ENCODE data around the gene HIPK2.

Gene HIPK2

DNA sequence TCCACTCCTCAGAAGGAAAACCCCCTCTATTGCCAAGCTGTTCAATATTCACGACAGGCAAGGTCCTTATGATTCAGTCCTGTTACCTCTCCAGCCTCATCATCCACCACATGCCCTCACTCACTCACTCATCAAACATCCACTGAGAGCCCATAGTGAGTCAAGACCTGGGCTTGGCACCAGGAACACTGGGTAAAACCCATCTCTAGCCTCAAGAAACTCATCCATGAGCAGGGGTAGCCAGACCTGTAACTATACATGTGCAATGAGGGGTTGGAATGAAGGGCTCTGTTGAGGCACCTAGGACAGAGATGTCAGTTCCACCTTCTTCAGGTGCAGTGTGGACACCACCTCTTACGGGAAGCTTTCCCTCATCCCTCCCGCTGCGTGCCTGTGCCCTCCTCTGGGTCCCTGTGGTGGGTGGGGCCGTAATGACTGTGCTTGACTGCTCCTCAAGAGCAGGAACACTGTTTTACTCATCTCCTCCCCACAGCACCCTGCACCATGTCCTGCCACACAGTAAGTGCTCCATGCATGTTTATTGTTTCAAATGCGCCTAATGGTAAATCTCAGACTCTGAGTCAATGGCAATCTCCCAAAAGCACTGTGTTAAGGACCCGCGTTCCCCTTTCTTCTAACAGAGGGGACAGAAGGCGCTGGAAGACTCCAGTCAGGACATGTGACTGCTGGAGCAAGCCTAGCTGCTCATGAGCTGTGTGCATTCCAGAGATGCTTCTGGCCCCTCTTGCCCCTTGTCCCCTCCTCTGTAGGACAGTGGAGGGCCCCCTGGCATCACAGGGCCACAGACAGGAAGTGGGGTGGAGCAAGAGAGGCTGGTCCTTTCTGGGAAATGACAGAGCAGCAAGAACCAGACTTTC is 95.4 kb downstream of the HIPK2 start:
- TF ChIP-seq FOXK2 (IDR thresholded peaks at IDR 0.05) = no peak
- no peak for TF ChIP-seq LEF1 (IDR thresholded peaks at IDR 0.05; ENCODE audit: borderline replicate concordance)
- TF ChIP-seq L3MBTL2 (conservative IDR thresholded peaks at IDR 0.05) = no peak
- TF ChIP-seq HDGF (IDR thresholded peaks at IDR 0.05; ENCODE audit: borderline replicate concordance) = no peak
- no peak for TF ChIP-seq ZNF384 (IDR thresholded peaks at IDR 0.05)
- no peak for TF ChIP-seq FOXA1 (IDR thresholded peaks at IDR 0.05)
- no peak for TF ChIP-seq NFRKB (IDR thresholded peaks at IDR 0.05)
- no peak for TF ChIP-seq SP1 (IDR thresholded peaks at IDR 0.05)
- TF ChIP-seq SUZ12 (IDR thresholded peaks at IDR 0.05) = no peak
- TF ChIP-seq, protein P1, sequence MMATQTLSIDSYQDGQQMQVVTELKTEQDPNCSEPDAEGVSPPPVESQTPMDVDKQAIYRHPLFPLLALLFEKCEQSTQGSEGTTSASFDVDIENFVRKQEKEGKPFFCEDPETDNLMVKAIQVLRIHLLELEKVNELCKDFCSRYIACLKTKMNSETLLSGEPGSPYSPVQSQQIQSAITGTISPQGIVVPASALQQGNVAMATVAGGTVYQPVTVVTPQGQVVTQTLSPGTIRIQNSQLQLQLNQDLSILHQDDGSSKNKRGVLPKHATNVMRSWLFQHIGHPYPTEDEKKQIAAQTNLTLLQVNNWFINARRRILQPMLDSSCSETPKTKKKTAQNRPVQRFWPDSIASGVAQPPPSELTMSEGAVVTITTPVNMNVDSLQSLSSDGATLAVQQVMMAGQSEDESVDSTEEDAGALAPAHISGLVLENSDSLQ (IDR thresholded peaks at IDR 0.05) = no peak
- TF ChIP-seq ARNT (IDR thresholded peaks at IDR 0.05) = no peak
- no peak for TF ChIP-seq FOXM1 (IDR thresholded peaks at IDR 0.05; ENCODE audit: borderline replicate concordance)
- no peak for TF ChIP-seq BHLHE40 (IDR thresholded peaks at IDR 0.05; ENCODE audit: borderline replicate concordance)
- TF ChIP-seq ELF4 (IDR thresholded peaks at IDR 0.05) = no peak
- no peak for TF ChIP-seq TARDBP (IDR thresholded peaks at IDR 0.05)
- TF ChIP-seq CTBP1 (IDR thresholded peaks at IDR 0.05; ENCODE audit: borderline replicate concordance) = no peak
- POLR2A ChIA-PET = no interaction called here
- no peak for DNase-seq (ENCODE audit: extremely low spot score)
- CTCF ChIA-PET = no interaction called here

DNA sequence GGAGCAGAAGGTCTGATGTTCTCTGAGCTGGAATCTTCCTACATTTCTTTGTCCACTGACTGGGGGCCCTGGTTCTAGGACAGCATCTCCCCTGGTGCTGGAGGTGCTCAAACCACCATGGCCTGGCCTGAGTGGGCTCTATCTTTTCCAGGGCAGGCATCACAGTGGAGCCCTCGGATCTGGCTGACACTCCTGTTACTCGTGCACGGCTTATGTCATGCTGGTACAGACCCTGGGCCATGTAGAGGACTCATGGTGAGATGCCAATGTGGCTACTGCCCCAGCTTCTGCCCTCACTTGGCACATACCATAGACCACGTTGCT is 96.0 kb downstream of the HIPK2 start:
- TF ChIP-seq TARDBP (IDR thresholded peaks at IDR 0.05) = no peak
- TF ChIP-seq NFRKB (IDR thresholded peaks at IDR 0.05) = no peak
- TF ChIP-seq FOXA1 (IDR thresholded peaks at IDR 0.05) = no peak
- no peak for TF ChIP-seq FOXK2 (IDR thresholded peaks at IDR 0.05)
- TF ChIP-seq ARNT (IDR thresholded peaks at IDR 0.05) = no peak
- TF ChIP-seq CTBP1 (IDR thresholded peaks at IDR 0.05; ENCODE audit: borderline replicate concordance) = no peak
- TF ChIP-seq SP1 (IDR thresholded peaks at IDR 0.05) = no peak
- TF ChIP-seq L3MBTL2 (conservative IDR thresholded peaks at IDR 0.05) = no peak
- TF ChIP-seq, protein P1 (IDR thresholded peaks at IDR 0.05) = no peak
- TF ChIP-seq ZNF384 (IDR thresholded peaks at IDR 0.05) = no peak
- TF ChIP-seq BHLHE40 (IDR thresholded peaks at IDR 0.05; ENCODE audit: borderline replicate concordance) = no peak
- TF ChIP-seq FOXM1 (IDR thresholded peaks at IDR 0.05; ENCODE audit: borderline replicate concordance) = no peak
- TF ChIP-seq HDGF (IDR thresholded peaks at IDR 0.05; ENCODE audit: borderline replicate concordance) = no peak
- TF ChIP-seq SUZ12 (IDR thresholded peaks at IDR 0.05) = no peak
- no peak for TF ChIP-seq LEF1 (IDR thresholded peaks at IDR 0.05; ENCODE audit: borderline replicate concordance)

DNA sequence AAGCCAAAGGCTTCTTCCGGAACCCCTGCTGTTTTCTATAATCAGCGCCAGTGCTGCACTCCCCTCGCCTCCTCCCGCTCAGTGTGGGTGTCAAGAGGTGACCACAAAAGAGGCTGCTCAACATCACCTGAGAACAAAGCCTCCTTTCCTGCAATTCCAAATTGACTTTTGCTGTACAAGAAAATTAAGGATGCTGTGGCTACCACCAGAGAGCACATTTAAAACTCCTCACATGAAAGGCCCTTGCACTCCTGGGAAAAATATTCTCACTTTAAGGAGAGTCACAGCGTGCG is 96.4 kb downstream of the HIPK2 start:
- CTCF ChIA-PET = no interaction called here

More for the DNA sequence above, 96.0 kb downstream of the HIPK2 start:
- CTCF ChIA-PET = no interaction called here
- no peak for DNase-seq (ENCODE audit: extremely low spot score)
- POLR2A ChIA-PET = no interaction called here

DNA sequence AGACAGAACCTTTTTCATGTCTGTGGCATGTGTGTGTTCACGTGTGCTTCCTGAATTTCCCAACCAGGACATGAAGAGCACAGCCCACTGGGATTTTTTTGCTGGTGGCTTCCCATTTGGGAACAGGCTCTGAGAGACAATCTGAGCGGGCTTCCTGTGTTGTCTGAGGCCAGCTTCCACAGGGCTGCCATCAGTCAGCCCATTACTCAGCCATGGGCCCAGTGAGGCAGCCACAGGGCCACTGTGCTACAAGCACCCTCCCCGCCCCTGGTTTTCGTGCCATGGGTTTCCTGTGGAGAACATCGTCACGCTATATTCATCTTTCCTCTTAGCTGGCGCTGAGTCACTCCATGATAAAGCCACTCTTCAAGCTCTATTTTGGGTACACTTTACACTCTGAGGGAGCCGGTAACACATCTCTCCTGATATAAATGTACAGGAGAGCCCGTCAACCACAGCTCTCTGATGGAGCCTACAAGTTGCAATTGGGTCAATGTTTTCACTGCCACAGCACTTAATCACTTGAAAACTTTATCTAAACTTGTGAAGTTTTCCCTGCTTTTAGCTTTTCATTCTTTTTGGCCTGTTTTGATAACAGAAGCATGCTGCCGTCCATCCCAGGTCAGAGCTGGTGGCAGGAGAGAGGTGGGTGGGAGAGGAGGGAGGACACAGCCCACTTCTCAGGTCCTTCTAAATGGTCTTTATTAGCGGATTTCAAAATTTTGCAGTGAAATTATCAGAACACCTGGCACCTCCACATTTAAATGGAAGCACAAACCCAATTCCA is 96.9 kb downstream of the HIPK2 start:
- CTCF ChIA-PET = no interaction called here
- POLR2A ChIA-PET = no interaction called here
- TF ChIP-seq LEF1 (IDR thresholded peaks at IDR 0.05; ENCODE audit: borderline replicate concordance) (no peak), BHLHE40 (IDR thresholded peaks at IDR 0.05; ENCODE audit: borderline replicate concordance) (no peak), ARNT (IDR thresholded peaks at IDR 0.05) (no peak), ZNF384 (IDR thresholded peaks at IDR 0.05) (no peak), ELF4 (IDR thresholded peaks at IDR 0.05) (no peak), TARDBP (IDR thresholded peaks at IDR 0.05) (no peak), L3MBTL2 (conservative IDR thresholded peaks at IDR 0.05) (no peak), SP1 (IDR thresholded peaks at IDR 0.05) (no peak), FOXA1 (IDR thresholded peaks at IDR 0.05) (no peak), SUZ12 (IDR thresholded peaks at IDR 0.05) (no peak), CTBP1 (IDR thresholded peaks at IDR 0.05; ENCODE audit: borderline replicate concordance) (no peak), FOXM1 (IDR thresholded peaks at IDR 0.05; ENCODE audit: borderline replicate concordance) (no peak), NFRKB (IDR thresholded peaks at IDR 0.05) (no peak), FOXK2 (IDR thresholded peaks at IDR 0.05) (no peak), HDGF (IDR thresholded peaks at IDR 0.05; ENCODE audit: borderline replicate concordance) (no peak)
- no peak for DNase-seq (ENCODE audit: extremely low spot score)

More for the DNA sequence above, 96.4 kb downstream of the HIPK2 start:
- no peak for TF ChIP-seq LEF1 (IDR thresholded peaks at IDR 0.05; ENCODE audit: borderline replicate concordance)
- TF ChIP-seq TARDBP (IDR thresholded peaks at IDR 0.05) = no peak
- TF ChIP-seq, protein P1 (IDR thresholded peaks at IDR 0.05) = no peak
- no peak for TF ChIP-seq FOXK2 (IDR thresholded peaks at IDR 0.05)
- TF ChIP-seq L3MBTL2 (conservative IDR thresholded peaks at IDR 0.05) = no peak
- TF ChIP-seq NFRKB (IDR thresholded peaks at IDR 0.05) = no peak
- no peak for DNase-seq (ENCODE audit: extremely low spot score)
- POLR2A ChIA-PET = no interaction called here

DNA sequence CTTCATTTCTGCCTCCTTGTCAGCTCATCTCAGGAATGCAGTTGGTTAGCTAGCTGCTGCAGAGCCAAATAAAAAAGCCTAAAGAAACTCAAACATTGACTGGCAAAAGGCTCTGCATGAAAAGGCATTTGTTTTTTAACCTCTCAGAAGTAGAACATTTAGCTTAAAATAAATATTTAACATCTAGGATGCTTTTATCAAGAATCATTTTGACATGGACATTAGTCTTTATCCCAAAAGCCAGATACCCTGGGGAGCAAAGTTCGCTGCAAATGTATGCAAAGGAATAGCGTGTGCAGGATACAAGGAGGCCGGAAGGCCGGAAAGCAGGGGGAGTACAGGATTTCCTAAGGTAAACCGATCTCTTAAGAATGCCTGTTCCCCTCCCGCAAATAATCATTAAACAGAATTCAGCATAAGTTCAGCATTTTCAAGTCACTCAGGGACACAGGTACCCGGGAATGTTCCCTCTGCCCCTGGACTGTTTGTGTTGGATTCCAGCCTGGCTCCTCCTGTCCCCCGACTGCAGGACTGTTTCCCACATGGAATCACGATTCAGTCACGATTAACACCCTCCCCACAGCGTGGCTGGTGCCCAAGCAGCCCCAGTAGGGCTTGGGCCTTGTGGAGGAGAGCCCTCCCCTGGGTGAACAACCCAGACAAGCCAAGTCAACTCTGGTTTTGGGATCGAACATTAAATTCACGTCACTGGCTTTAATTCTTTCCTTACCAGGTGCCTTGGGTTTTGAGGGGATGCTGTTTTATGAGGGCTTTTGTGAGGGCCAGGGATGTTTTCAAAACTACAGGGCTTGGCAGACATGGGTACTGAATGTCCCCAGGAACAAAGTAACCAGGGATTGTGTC is 97.8 kb downstream of the HIPK2 start:
- CTCF ChIA-PET = no interaction called here
- TF ChIP-seq, protein P1 (IDR thresholded peaks at IDR 0.05) = no peak
- TF ChIP-seq CTBP1 (IDR thresholded peaks at IDR 0.05; ENCODE audit: borderline replicate concordance) = no peak
- TF ChIP-seq TARDBP (IDR thresholded peaks at IDR 0.05) = no peak
- TF ChIP-seq FOXK2 (IDR thresholded peaks at IDR 0.05) = no peak
- no peak for TF ChIP-seq HDGF (IDR thresholded peaks at IDR 0.05; ENCODE audit: borderline replicate concordance)
- no peak for TF ChIP-seq BHLHE40 (IDR thresholded peaks at IDR 0.05; ENCODE audit: borderline replicate concordance)
- no peak for TF ChIP-seq FOXA1 (IDR thresholded peaks at IDR 0.05)
- no peak for TF ChIP-seq ZNF384 (IDR thresholded peaks at IDR 0.05)
- TF ChIP-seq SP1 (IDR thresholded peaks at IDR 0.05) = no peak
- TF ChIP-seq NFRKB (IDR thresholded peaks at IDR 0.05) = no peak
- no peak for TF ChIP-seq SUZ12 (IDR thresholded peaks at IDR 0.05)
- TF ChIP-seq ARNT (IDR thresholded peaks at IDR 0.05) = no peak
- no peak for DNase-seq (ENCODE audit: extremely low spot score)
- POLR2A ChIA-PET = no interaction called here

Measured in HEK293T (cell line).